ENCODE results near the gene RASGRP2. TPM values are rescaled to one million over a fixed set of nuclear protein-coding genes. Genes with fewer than 3 reads are reported as not detected.

Gene RASGRP2
- total and polyA plus RNA-seq, 2 of the 8 experiments (the other 6 are each of a cell fraction or from before 2014, with no cell fraction given): 40.6 to 45.7 TPM

- TF ChIP-seq, protein P1, sequence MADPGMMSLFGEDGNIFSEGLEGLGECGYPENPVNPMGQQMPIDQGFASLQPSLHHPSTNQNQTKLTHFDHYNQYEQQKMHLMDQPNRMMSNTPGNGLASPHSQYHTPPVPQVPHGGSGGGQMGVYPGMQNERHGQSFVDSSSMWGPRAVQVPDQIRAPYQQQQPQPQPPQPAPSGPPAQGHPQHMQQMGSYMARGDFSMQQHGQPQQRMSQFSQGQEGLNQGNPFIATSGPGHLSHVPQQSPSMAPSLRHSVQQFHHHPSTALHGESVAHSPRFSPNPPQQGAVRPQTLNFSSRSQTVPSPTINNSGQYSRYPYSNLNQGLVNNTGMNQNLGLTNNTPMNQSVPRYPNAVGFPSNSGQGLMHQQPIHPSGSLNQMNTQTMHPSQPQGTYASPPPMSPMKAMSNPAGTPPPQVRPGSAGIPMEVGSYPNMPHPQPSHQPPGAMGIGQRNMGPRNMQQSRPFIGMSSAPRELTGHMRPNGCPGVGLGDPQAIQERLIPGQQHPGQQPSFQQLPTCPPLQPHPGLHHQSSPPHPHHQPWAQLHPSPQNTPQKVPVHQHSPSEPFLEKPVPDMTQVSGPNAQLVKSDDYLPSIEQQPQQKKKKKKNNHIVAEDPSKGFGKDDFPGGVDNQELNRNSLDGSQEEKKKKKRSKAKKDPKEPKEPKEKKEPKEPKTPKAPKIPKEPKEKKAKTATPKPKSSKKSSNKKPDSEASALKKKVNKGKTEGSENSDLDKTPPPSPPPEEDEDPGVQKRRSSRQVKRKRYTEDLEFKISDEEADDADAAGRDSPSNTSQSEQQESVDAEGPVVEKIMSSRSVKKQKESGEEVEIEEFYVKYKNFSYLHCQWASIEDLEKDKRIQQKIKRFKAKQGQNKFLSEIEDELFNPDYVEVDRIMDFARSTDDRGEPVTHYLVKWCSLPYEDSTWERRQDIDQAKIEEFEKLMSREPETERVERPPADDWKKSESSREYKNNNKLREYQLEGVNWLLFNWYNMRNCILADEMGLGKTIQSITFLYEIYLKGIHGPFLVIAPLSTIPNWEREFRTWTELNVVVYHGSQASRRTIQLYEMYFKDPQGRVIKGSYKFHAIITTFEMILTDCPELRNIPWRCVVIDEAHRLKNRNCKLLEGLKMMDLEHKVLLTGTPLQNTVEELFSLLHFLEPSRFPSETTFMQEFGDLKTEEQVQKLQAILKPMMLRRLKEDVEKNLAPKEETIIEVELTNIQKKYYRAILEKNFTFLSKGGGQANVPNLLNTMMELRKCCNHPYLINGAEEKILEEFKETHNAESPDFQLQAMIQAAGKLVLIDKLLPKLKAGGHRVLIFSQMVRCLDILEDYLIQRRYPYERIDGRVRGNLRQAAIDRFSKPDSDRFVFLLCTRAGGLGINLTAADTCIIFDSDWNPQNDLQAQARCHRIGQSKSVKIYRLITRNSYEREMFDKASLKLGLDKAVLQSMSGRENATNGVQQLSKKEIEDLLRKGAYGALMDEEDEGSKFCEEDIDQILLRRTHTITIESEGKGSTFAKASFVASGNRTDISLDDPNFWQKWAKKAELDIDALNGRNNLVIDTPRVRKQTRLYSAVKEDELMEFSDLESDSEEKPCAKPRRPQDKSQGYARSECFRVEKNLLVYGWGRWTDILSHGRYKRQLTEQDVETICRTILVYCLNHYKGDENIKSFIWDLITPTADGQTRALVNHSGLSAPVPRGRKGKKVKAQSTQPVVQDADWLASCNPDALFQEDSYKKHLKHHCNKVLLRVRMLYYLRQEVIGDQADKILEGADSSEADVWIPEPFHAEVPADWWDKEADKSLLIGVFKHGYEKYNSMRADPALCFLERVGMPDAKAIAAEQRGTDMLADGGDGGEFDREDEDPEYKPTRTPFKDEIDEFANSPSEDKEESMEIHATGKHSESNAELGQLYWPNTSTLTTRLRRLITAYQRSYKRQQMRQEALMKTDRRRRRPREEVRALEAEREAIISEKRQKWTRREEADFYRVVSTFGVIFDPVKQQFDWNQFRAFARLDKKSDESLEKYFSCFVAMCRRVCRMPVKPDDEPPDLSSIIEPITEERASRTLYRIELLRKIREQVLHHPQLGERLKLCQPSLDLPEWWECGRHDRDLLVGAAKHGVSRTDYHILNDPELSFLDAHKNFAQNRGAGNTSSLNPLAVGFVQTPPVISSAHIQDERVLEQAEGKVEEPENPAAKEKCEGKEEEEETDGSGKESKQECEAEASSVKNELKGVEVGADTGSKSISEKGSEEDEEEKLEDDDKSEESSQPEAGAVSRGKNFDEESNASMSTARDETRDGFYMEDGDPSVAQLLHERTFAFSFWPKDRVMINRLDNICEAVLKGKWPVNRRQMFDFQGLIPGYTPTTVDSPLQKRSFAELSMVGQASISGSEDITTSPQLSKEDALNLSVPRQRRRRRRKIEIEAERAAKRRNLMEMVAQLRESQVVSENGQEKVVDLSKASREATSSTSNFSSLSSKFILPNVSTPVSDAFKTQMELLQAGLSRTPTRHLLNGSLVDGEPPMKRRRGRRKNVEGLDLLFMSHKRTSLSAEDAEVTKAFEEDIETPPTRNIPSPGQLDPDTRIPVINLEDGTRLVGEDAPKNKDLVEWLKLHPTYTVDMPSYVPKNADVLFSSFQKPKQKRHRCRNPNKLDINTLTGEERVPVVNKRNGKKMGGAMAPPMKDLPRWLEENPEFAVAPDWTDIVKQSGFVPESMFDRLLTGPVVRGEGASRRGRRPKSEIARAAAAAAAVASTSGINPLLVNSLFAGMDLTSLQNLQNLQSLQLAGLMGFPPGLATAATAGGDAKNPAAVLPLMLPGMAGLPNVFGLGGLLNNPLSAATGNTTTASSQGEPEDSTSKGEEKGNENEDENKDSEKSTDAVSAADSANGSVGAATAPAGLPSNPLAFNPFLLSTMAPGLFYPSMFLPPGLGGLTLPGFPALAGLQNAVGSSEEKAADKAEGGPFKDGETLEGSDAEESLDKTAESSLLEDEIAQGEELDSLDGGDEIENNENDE (IDR thresholded peaks at IDR 0.05; ENCODE audit: insufficient replicate concordance, low read length): no peak
- TF ChIP-seq, protein P2, sequence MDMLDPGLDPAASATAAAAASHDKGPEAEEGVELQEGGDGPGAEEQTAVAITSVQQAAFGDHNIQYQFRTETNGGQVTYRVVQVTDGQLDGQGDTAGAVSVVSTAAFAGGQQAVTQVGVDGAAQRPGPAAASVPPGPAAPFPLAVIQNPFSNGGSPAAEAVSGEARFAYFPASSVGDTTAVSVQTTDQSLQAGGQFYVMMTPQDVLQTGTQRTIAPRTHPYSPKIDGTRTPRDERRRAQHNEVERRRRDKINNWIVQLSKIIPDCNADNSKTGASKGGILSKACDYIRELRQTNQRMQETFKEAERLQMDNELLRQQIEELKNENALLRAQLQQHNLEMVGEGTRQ (IDR thresholded peaks at IDR 0.05; ENCODE audit: low read length): no peak
- TF ChIP-seq TCF12 (IDR thresholded peaks at IDR 0.05; ENCODE audit: low read depth, low read length): no peak
- TF ChIP-seq, protein P3, sequence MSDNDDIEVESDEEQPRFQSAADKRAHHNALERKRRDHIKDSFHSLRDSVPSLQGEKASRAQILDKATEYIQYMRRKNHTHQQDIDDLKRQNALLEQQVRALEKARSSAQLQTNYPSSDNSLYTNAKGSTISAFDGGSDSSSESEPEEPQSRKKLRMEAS (IDR thresholded peaks at IDR 0.05): no peak
- TF ChIP-seq RNF2 (IDR thresholded peaks at IDR 0.05; ENCODE audit: borderline replicate concordance, low read depth, low read length, missing control alignments, poor library complexity, severe bottlenecking): no peak
- TF ChIP-seq YY1 (IDR thresholded peaks at IDR 0.05; ENCODE audit: low read depth, low read length): no peak
- TF ChIP-seq CTBP2 (IDR thresholded peaks at IDR 0.05; ENCODE audit: borderline replicate concordance, insufficient read depth, insufficient read length, low read length): no peak
- no peak for TF ChIP-seq TAF1 (IDR thresholded peaks at IDR 0.05; ENCODE audit: low read depth, low read length)
These were observed 4.2 kb upstream of the RASGRP2 start (continued) for GRCh38 chr11:64747961-64748665.
